BE2C (cell line): Measurements from ENCODE around the gene SYNM.

Experiments
- DNase-seq: peaks from one replicate; pipeline ENCODE4 v3.0.0-alpha.2; 2020
- H3K27me3 ChIP-seq: fragments of 250-450 bp; sonication (Bioruptor Pico); 2 replicates; pipeline ENCODE4 v1.5.1; 2020; ENCODE audit warnings: mild to moderate bottlenecking
- H3K36me3 ChIP-seq: fragments of 250-450 bp; sonication (Bioruptor Pico); 2 replicates; pipeline ENCODE4 v1.5.1; 2020; ENCODE audit warnings: mild to moderate bottlenecking
- H3K4me1 ChIP-seq: fragments of 250-450 bp; sonication (Bioruptor Pico); 2 replicates; pipeline ENCODE4 v1.5.1; 2020
- H3K4me3 ChIP-seq: 2 replicates; pipeline ENCODE4 v1.5.1; 2011; ENCODE audit warnings: low read depth, low read length
- H3K9me3 ChIP-seq: fragments of 250-450 bp; sonication (Bioruptor Pico); 2 replicates; pipeline ENCODE4 v1.5.1; 2020
- CTCF ChIP-seq: IDR thresholded peaks from 2 replicates; pipeline ENCODE4 v1.5.1; 2012; ENCODE audit warnings: mild to moderate bottlenecking, low read depth, low read length

The SYNM gene

DNA sequence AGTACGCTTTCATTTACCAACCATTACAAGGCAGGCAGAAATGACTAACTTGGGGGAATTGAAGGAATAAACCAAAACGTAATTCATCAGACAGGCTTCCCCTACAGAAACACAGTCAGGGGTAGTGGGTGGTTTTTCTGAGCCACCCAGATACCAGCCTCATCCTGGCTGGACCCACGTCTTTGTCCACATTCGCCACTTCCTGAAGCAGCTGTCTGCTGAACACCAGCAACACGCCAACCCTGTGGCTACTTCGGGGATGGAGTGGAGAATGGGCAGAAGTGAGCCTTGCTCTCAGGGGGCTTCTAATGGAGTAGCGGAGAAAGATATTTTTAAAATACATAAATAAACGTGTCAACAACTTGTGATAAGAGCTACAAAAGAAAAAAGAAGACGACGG is 40.1 kb downstream of the SYNM start:
- Histone ChIP-seq H3K27me3 (no peaks in the 10 kb centered on the region), H3K9me3 (no peaks in the 10 kb centered on the region), H3K36me3 (no peaks in the 10 kb centered on the region), H3K4me3 (no peak overlapping the region), H3K4me1 (peaks cover 2% of the 10 kb centered on the region; the same call in 1 of the 2 replicates)
- no peak for DNase-seq
- no peak for TF ChIP-seq CTCF

- H3K9me3 ChIP-seq = no peaks in the 10 kb centered on the region
Observed at GRCh38 chr15:99145778-99146177, 40.9 kb downstream of the SYNM start.

GRCh38 chr15:99146661-99147060 is 41.8 kb downstream of the SYNM start:
- no peak for DNase-seq
- no peaks in the 10 kb centered on the region for H3K9me3 ChIP-seq
- no peak for TF ChIP-seq CTCF

More at GRCh38 chr15:99145778-99146177, 40.9 kb downstream of the SYNM start:
- H3K4me1 ChIP-seq = peaks cover 2% of the 10 kb centered on the region; the same call in 1 of the 2 replicates
- no peak for DNase-seq
- TF ChIP-seq CTCF = no peak
- H3K27me3 ChIP-seq = no peaks in the 10 kb centered on the region
- no peak overlapping the region for H3K4me3 ChIP-seq
- no peaks in the 10 kb centered on the region for H3K36me3 ChIP-seq

DNA sequence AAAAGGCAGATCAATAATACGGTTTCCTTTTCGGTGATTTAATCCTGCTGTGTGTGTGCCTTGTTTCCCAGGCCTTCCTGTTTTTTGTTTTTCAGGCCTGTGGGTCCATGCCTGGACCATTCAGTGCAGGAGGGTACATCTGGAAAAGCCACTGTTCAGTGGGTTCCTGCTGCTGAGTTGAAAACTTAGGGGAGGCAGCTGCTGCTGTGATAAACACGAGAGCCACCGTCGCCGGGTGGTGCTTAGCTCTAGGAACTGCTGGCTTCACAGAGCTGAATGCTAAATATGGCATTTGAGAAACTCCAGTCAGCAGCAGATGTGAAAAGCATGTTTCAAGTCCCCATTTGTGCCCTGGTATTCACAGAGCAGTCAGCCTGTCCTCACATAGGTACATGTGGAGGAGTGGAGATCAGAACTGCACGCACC is 44.0 kb downstream of the SYNM start:
- no peaks in the 10 kb centered on the region for H3K27me3 ChIP-seq
- no peak for TF ChIP-seq CTCF
- no peak for DNase-seq
- H3K4me3 ChIP-seq = no peak overlapping the region
- H3K36me3 ChIP-seq = no peaks in the 10 kb centered on the region
- H3K9me3 ChIP-seq = no peaks in the 10 kb centered on the region
- peaks cover 2% of the 10 kb centered on the region; the same call in 1 of the 2 replicates for H3K4me1 ChIP-seq

More at GRCh38 chr15:99146661-99147060, 41.8 kb downstream of the SYNM start:
- Histone ChIP-seq H3K27me3 (no peaks in the 10 kb centered on the region), H3K4me1 (peaks cover 2% of the 10 kb centered on the region; the same call in 1 of the 2 replicates), H3K36me3 (no peaks in the 10 kb centered on the region), H3K4me3 (no peak overlapping the region)

- Histone ChIP-seq H3K4me1 (peaks cover 5% of the 10 kb centered on the region; the same call in 1 of the 2 replicates), H3K36me3 (no peaks in the 10 kb centered on the region), H3K4me3 (no peak overlapping the region), H3K9me3 (no peaks in the 10 kb centered on the region), H3K27me3 (no peaks in the 10 kb centered on the region)
- TF ChIP-seq CTCF = no peak
- DNase-seq = no peak
Observed at GRCh38 chr15:99149366-99149765, 44.5 kb downstream of the SYNM start.

DNA sequence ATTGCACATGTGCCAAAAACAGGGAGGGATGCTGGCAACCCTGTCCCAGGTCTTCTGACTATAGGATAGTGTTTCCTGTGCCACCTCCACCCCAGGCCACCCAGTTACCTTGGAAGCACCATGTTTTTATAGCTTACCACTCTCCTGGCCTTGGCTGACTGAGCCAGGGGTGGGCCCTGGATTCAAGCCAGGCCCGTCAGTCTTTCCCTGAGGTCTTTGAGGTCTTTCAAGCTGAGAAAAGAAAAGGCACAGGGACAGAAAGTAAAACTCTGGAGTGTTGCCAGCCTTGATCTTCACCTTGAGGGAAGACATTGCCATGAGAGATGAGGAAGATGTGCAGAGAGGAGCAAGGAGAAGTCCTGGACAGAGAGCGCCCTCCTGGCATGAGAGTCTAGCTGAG is 46.3 kb downstream of the SYNM start:
- no peaks in the 10 kb centered on the region for H3K27me3 ChIP-seq
- H3K4me1 ChIP-seq = peaks cover 5% of the 10 kb centered on the region; the same call in 1 of the 2 replicates
- H3K9me3 ChIP-seq = no peaks in the 10 kb centered on the region
- no peak overlapping the region for H3K4me3 ChIP-seq
- H3K36me3 ChIP-seq = no peaks in the 10 kb centered on the region
- DNase-seq = no peak
- TF ChIP-seq CTCF = no peak
